ENCODE results near the gene SEPHS2. TPM values are rescaled to one million over a fixed set of nuclear protein-coding genes. Genes with fewer than 3 reads are reported as not detected.
"Not testable (repeated sequence)": the region's sequence is repeated elsewhere in the genome, so short reads cannot be mapped to it uniquely, and the experiment has no call there.

Gene SEPHS2
- total and polyA plus RNA-seq, 2 of the 8 experiments (the other 6 are each of a cell fraction or from before 2014, with no cell fraction given), result 28.2 to 61.8 TPM

DNA sequence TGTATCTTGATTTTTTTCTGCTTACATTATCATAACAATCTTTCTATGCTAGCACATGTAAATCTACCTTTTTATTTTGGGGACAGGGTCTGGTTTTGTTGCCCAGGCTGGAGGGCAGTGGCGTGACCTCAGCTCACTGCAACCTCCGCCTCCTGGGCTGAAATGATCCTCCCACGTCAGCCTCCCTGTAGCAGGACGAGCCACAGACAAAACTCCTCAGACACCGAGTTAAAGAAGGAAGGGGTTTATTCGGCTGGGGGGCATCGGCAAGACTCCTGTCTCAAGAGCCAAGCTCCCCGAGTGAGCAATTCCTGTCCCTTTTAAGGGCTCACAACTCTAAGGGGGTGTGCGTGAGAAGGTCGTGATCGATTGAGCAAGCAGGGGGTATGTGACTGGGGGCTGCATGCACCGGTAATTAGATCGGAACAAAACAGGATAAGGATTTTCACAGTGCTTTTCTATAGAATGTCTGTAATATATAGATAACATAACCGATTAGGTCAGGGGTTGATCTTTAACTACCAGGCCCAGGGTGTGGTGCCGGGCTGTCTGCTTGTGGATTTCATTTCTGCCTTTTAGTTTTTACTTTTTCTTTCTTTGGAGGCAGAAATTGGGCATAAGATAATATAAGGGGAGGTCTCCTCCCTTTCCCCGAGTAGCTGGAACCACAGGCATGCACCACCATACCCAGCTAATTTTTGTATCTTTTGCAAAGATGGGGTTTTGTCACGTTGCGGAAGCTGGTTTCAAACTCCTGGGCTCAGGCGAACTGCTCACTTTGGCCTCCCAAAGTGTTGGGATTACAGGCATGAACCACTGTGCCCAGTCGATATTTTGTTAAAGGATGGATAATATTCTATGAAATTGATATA is 7.3 kb upstream of the SEPHS2 start:
- H4K20me1 ChIP-seq (replicated peaks in 1 of 2; ENCODE audit: control insufficient read depth in 1 of 2, insufficient read depth in 2 of 2, low read length in 2 of 2); H3K36me3 ChIP-seq (ENCODE audit: control insufficient read depth in 2 of 4, insufficient read depth in 4 of 4, low read length in 3 of 4); H4K91ac ChIP-seq (replicated peaks; ENCODE audit: insufficient read length, low read length); H3K23ac ChIP-seq (ENCODE audit: insufficient read length); H2BK15ac ChIP-seq (ENCODE audit: low read length); H3K4me2 ChIP-seq (ENCODE audit: insufficient read depth in 1 of 2, low read depth in 2 of 2, low read length in 2 of 2); H4K8ac ChIP-seq (ENCODE audit: extremely low read depth, insufficient read depth, low read length); H3K27ac ChIP-seq (ENCODE audit: low read depth, low read length); H2BK5ac ChIP-seq (ENCODE audit: low read depth, low read length); H3K27me3 ChIP-seq (replicated peaks in 1 of 4; ENCODE audit: control insufficient read depth in 3 of 4, extremely low read depth in 1 of 4, insufficient read depth in 3 of 4, low read length in 3 of 4); H2AK5ac ChIP-seq (ENCODE audit: low read depth, low read length); H2BK120ac ChIP-seq (replicated peaks; ENCODE audit: low read depth, low read length); H3K9ac ChIP-seq (replicated peaks in 1 of 4; ENCODE audit: extremely low read depth in 1 of 4, low read depth in 3 of 4, low read length in 3 of 4); H3K14ac ChIP-seq (ENCODE audit: insufficient read length); H3K56ac ChIP-seq (replicated peaks; ENCODE audit: insufficient read length, low read depth, low read length); H4K5ac ChIP-seq (ENCODE audit: insufficient read length, low read depth, low read length); H2AFZ ChIP-seq (ENCODE audit: low read length); H3K9me3 ChIP-seq (ENCODE audit: insufficient read depth in 2 of 2, low read depth in 1 of 2, low read length in 1 of 2); H3K4ac ChIP-seq (replicated peaks; ENCODE audit: insufficient read length, low read depth, low read length); POLR2A ChIA-PET (ENCODE audit: partially characterized antibody); FAIRE-seq; DNase-seq (ENCODE audit: low read depth in 1 of 2, low spot score in 2 of 2); H2BK20ac ChIP-seq (ENCODE audit: low read length); H3K4me1 ChIP-seq (replicated peaks in 1 of 4; ENCODE audit: control insufficient read depth in 3 of 4, insufficient read depth in 4 of 4, low read length in 3 of 4); H3K18ac ChIP-seq (ENCODE audit: extremely low read depth, low read length); H3K79me2 ChIP-seq (ENCODE audit: control insufficient read depth in 1 of 2, insufficient read depth in 2 of 2, low read length in 2 of 2); H3K4me3 ChIP-seq (ENCODE audit: extremely low read depth in 1 of 4, insufficient read depth in 2 of 4, low read depth in 3 of 4, low read length in 4 of 4); H3K79me1 ChIP-seq (ENCODE audit: low read depth, low read length); H3K23me2 ChIP-seq (ENCODE audit: low read depth, low read length); H2BK12ac ChIP-seq (ENCODE audit: low read depth, low read length): not testable (repeated sequence)
- CTCF ChIA-PET (ENCODE audit: partially characterized antibody), result interaction anchor here (2.1 kb wide), 1 partner anchor 162 kb away, joined by 7 read pairs; no protein-coding TSS in a partner anchor
- WGBS, 2 experiments (ENCODE audit: extremely low coverage in 1 of 2, insufficient coverage in 1 of 2, insufficient read length in 1 of 2, insufficient replicate concordance in 2 of 2, low coverage in 1 of 2, low lambda C conversion rate in 2 of 2, missing lambda C conversion rate in 1 of 2), result 92% methylated on average over 20 of the region's 20 CpGs; no CpG with 5 or more reads in 1 of the 2 experiments
